ENCODE data around the gene NCAPG2.

GRCh38 chr7:158631574-158632195, 72.9 kb downstream of the NCAPG2 start:
- TF ChIP-seq SP1 (IDR thresholded peaks at IDR 0.05) (no peak), L3MBTL2 (conservative IDR thresholded peaks at IDR 0.05) (no peak), NFRKB (IDR thresholded peaks at IDR 0.05) (no peak), BHLHE40 (IDR thresholded peaks at IDR 0.05; ENCODE audit: borderline replicate concordance) (no peak), FOXK2 (IDR thresholded peaks at IDR 0.05) (no peak), ZNF384 (IDR thresholded peaks at IDR 0.05) (no peak), ARNT (IDR thresholded peaks at IDR 0.05) (no peak), TARDBP (IDR thresholded peaks at IDR 0.05) (no peak), FOXM1 (IDR thresholded peaks at IDR 0.05; ENCODE audit: borderline replicate concordance) (no peak), FOXA1 (IDR thresholded peaks at IDR 0.05) (no peak), SUZ12 (IDR thresholded peaks at IDR 0.05) (no peak), LEF1 (IDR thresholded peaks at IDR 0.05; ENCODE audit: borderline replicate concordance) (no peak)

Data from HEK293T (cell line).